Neutrophil (primary cell): ENCODE data around the gene ISG20L2.

ENCODE experiments used
- H3K27ac ChIP-seq: fragments of 200-600 bp; sonication (generic); 2 replicates; pipeline ENCODE4 v1.5.1; 2016; ENCODE audit warnings: mild to moderate bottlenecking, moderate library complexity
- H3K27me3 ChIP-seq: fragments of 200-600 bp; sonication (generic); 2 replicates; pipeline ENCODE4 v1.6.0; 2016; ENCODE audit warnings: mild to moderate bottlenecking
- H3K36me3 ChIP-seq: fragments of 200-600 bp; sonication (generic); 2 replicates; pipeline ENCODE4 v1.5.1; 2017
- H3K4me1 ChIP-seq, 2 experiments: fragments of 200-600 bp in 1 of 2; sonication (generic) in 1 of 2; 1 replicate in 1 of 2; 2 replicates in 1 of 2; pipeline versions ENCODE4 v1.5.1 to v1.6.1; 2013 to 2016; ENCODE audit warnings: low read depth in 1 of 2, low read length in 1 of 2, mild to moderate bottlenecking in 1 of 2, moderate library complexity in 1 of 2; ENCODE audit not compliant: control insufficient read depth in 1 of 2, insufficient read depth in 1 of 2
- H3K4me3 ChIP-seq, 2 experiments: fragments of 200-600 bp in 1 of 2; sonication (generic) in 1 of 2; 1 replicate in 1 of 2; 2 replicates in 1 of 2; pipeline ENCODE4 v1.5.1; 2013 to 2016; ENCODE audit warnings: low read depth in 1 of 2, low read length in 1 of 2, mild to moderate bottlenecking in 1 of 2, moderate library complexity in 1 of 2
- H3K9me3 ChIP-seq: fragments of 200-600 bp; sonication (generic); 2 replicates; pipeline ENCODE4 v1.5.1; 2016
- TF ChIP-seq, protein P1 (sequence below): fragments of 200-600 bp; sonication (generic); IDR thresholded peaks from 2 replicates; pipeline ENCODE4 v1.5.1; 2016; ENCODE audit warnings: antibody characterized with exemption

The ISG20L2 gene

GRCh38 chr1:156681196-156681960, 47.2 kb downstream of the ISG20L2 start:
- H3K4me1 ChIP-seq, result no peaks in the 10 kb centered on the region

DNA sequence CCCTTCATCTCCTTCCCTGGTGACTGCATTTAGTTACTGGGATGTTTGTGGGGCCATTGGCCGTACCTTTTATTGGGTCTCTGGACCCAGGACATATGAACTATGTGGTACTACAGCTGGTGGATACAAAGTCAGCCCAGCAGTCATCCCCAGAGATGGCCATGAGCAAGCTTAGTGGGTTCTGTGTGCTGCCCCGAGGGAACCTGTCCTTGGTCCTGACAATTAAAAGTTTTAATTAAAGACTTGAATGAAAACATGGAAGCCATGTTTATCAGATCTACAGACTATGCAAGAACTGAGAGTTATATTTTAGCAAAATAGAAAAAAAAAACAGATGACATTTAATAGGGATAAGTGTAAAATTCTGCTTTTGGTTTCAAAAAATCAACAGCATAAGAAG, 48.5 kb downstream of the ISG20L2 start:
- H3K27me3 ChIP-seq, result peaks cover 100% of the 10 kb centered on the region
- TF ChIP-seq, protein P1, sequence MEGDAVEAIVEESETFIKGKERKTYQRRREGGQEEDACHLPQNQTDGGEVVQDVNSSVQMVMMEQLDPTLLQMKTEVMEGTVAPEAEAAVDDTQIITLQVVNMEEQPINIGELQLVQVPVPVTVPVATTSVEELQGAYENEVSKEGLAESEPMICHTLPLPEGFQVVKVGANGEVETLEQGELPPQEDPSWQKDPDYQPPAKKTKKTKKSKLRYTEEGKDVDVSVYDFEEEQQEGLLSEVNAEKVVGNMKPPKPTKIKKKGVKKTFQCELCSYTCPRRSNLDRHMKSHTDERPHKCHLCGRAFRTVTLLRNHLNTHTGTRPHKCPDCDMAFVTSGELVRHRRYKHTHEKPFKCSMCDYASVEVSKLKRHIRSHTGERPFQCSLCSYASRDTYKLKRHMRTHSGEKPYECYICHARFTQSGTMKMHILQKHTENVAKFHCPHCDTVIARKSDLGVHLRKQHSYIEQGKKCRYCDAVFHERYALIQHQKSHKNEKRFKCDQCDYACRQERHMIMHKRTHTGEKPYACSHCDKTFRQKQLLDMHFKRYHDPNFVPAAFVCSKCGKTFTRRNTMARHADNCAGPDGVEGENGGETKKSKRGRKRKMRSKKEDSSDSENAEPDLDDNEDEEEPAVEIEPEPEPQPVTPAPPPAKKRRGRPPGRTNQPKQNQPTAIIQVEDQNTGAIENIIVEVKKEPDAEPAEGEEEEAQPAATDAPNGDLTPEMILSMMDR, result no peak

More at GRCh38 chr1:156681196-156681960, 47.2 kb downstream of the ISG20L2 start:
- Histone ChIP-seq H3K27me3 (peaks cover 100% of the 10 kb centered on the region), H3K36me3 (no peaks in the 10 kb centered on the region), H3K4me3 (no peak overlapping the region), H3K27ac (no peak overlapping the region), H3K9me3 (no peaks in the 10 kb centered on the region)
- TF ChIP-seq, protein P1, result no peak

DNA sequence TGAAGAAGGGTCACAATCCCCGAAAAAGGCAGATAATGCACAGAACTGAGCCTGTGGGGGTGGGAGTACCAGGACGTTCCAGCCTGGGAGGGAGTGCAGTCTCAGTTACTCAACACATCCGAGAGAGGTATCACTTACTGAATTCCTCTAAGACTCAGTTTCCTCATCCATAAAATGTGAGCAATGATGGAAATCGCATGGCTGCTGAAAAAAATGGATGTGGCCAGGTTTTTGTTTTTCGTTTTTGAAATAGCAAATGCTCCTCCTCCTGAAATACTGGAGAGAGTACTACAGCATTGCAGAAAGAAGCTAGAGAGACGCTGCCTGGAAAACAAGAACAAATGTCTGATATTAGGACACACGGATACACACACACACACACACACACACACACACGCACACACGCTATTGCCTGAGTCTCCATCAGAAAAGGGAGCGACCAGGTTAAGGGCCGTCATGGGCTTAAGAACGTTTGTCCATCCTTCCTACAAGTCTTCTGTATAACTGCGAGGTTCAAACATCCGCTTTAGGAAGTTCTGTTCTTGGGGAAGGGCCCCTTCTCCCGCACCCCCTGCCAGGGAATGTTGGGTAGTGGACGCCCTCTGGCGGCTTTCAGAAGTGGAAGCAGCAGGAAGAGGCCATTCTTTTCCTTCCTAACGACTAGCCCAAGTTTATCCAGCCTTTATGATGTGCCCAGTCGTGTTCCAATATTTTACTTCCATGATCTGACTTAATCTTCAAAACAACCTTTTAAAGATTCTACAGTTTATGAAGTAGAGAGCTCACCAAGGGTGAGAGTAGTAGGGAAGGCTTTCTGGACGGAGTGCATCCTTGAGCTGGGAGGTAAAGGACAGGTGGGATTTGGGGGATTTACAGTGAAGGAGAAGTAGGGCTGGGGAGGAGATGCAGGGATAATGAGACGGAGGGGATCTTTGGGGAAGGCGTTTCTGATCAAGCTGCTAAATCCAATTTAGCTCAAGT, 50.7 kb downstream of the ISG20L2 start:
- Histone ChIP-seq H3K4me1 (no peaks in the 10 kb centered on the region), H3K36me3 (no peaks in the 10 kb centered on the region), H3K4me3 (no peak overlapping the region), H3K27ac (no peak overlapping the region), H3K27me3 (peaks cover 100% of the 10 kb centered on the region), H3K9me3 (no peaks in the 10 kb centered on the region)
- TF ChIP-seq, protein P1, result no peak

More for the DNA sequence above, 48.5 kb downstream of the ISG20L2 start:
- Histone ChIP-seq H3K36me3 (no peaks in the 10 kb centered on the region), H3K9me3 (no peaks in the 10 kb centered on the region), H3K4me3 (no peak overlapping the region), H3K4me1 (no peaks in the 10 kb centered on the region), H3K27ac (no peak overlapping the region)

DNA sequence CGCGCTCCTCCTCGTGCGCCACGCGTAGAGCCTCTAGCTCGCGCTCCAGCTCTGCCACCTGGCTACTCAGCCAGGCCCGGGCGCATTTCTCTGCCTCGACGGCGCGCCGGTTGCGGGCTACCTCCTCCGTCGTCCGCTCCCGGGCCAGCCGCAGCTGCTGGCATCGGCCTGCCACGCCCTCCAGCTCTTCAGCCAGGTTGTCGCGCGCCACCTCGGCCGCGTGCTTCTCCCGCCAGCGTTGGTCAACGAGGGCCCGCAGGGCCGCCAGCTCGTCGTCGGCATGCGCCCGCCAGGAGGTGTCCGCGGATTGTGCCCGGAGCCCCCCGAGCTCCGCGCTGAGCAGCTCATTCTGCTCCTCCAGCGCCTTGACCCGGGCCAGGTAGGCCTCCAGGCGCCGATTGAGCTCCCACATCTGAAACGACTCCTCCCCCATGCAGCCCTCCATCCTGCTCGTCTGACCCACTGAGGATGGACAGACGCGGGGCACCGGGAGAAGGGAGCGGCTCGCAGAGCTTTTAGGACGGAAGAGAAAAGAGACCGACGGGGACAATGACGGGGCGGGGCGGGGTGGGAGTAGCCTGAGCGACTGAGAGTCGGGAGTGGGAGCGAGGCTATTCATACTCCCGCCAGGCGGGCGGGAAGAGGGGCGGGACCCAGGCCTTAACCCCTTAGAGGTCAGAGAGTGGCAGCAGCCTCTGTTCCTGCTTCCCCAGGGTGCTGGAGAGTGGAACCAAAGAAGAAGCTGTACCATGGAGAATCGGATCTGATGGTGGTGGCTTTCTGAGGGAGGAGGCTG, 51.5 kb downstream of the ISG20L2 start, which contains the start of gene NES:
Gene NES (minus strand): TSS at position 588 of the 796 bp plus-strand sequence. CDS start 143 bp downstream, at position 445.
- Histone ChIP-seq H3K4me3 (no peak within 1 kb of the TSS), H3K27me3 (peaks cover 100% of the 10 kb centered on the region), H3K9me3 (no peaks in the 10 kb centered on the region), H3K36me3 (no peaks in the 10 kb centered on the region), H3K4me1 (no peaks in the 10 kb centered on the region), H3K27ac (no peak within 1 kb of the TSS)
- TF ChIP-seq, protein P1, result no peak
